NCI-H2081 treated with DMSO at 0.1 percent for 48 hours (cell line): Measurements from ENCODE around the gene MCOLN1.

Source experiments
- DNase-seq: peaks from one replicate; lab custom pipeline; 2025; lab: John Stamatoyannopoulos, UW

Gene MCOLN1

DNA sequence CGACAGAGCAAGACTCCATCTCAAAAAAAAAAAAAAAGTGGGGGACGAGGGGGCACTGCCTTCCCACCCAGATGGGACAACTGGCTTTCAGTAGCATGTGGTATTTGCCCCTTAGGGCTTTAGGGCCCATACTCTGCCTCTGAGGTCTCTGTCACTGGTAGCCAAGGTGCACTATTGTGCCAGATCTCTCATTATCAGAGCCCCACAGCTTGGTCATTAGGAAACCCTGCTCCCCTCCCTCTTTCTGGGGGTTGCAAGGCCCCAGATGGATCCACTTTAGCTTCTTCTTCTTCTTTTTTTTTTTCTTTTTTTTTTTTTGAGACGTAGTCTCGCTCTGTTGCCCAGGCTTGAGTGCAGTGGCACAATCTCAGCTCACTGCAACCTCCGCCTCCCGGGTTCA is 17.7 kb upstream of the MCOLN1 start:
- no peak for DNase-seq

GRCh38 chr19:7505288-7505681 is 17.1 kb upstream of the MCOLN1 start:
- DNase-seq, result no peak

GRCh38 chr19:7505682-7506384 is 16.6 kb upstream of the MCOLN1 start:
- no peak for DNase-seq

DNA sequence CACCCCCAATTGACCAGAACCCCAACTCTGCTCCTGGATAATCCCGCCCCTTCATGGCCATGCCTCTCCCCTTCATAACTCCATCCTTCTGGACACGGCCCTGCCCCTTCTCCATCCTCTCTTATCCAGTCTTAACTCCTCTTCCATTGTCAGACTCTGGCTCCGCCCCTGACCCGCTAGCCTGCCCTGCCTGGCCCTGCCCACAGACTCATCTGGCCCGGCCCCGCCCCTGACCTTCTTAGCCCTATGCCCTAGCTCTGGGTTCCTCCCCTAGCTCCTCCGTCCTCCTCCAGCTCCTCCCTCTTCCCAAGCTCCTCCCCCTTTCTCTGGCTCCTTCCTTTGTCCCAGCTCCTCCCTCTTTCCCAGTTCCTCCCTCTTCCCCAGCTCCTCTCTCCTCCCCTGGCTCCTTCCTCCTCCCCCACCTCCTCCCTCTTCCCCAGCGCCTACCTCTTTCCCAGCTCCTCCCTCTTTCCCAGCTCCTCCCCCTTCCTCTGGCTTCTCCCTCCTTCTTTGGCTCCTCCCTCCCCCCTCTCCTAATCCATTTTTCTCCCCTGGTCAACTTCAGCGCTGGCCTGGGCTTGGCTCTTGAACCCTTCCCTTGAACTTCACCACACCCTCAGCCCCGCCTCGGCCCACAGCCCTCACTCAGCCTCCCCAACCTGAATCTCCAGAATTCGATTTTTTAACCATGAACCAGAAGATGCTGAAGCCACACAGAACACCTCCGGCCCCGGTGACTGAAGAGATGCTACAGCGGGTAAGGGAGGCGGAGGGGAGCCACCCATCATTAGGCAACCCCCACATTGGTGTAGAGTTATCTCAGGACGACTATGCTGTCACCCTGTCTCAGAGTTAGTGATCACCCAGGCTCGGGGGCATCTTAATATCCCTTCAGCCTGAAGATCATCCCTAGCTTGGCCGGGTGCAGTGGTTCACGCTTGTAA is 15.8 kb upstream of the MCOLN1 start:
- no peak for DNase-seq

- no peak for DNase-seq
These were observed 14.5 kb upstream of the MCOLN1 start for GRCh38 chr19:7507884-7508283.

DNA sequence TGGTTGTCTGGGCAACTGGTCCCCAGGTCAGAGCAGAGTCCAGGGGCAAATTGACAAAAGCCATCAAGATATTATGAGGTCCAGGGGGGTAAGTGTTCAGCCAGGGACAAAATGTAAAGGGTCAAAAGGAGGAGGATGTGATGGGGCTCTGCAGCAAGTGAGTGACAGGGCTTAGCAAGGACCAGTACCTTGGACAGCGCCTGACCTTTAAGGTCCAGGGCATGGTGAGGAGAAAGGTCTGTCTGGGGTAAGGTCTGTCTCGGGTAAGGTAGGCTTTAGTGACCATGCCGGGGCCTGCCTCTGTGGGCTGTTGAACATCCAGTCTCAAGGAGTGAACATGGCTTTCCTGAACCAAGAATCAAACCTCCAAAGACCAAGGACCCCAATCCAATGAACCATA is 12.8 kb upstream of the MCOLN1 start:
- DNase-seq, result no peak

DNA sequence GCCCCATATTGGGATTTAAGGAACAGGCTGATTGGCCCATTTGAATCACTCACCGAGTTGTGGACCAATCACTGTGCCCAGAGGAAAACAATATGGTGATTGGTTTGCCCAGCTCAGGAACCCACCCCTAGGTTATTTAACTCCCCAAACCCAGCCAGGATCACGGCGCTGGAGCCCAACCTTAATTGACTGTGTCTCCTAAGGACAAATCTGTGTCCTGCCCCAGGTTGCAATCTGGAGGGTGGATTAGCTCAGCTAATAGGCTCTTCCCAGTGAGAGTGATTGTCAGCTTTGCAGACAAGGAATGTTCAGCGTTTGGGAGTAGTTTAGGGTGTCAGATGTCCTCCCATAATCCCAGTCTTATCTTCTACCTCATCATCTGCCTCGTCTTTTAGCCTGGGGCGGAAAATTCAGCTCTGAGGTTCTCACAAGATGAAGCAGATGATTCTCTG is 10.0 kb upstream of the MCOLN1 start:
- no peak for DNase-seq

DNA sequence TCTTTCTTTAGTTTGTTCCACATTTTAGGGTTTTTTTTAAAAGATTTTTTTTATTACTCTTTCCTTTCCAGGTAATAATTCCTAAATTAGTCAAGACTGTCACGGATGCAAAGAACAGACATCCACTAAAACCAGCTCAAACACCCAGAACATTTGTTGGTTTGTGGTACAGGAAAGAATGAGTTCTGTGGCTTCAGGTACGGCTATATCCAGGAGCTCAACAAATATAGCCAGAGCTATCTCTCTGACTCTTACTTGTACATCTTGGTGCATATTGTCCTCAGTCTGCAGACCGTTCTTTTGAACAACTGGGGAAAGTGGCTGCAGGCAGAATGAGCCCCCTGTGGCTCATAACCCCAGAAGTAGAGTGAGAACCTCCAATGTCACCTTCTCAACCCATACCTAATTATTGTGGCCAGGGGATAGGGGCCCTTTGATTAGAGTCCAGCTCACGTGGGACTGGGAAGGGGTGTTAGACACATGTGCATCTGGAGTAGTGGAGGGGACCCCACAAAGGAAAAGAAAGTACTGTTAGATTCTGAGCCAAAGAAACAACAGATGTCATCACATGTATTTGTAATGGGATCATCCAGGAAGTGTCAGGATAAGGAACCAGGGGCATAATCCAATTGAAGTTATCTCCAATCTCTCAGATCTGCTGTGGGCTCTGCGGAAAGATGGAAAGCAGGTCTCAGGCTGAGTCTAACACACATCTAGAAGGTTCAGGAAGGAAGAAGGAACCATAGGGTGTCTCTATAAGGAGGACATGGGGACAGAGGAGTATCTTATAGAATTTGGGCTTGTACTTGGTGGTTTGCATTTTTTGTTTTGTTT is 8.4 kb upstream of the MCOLN1 start:
- no peak for DNase-seq

DNA sequence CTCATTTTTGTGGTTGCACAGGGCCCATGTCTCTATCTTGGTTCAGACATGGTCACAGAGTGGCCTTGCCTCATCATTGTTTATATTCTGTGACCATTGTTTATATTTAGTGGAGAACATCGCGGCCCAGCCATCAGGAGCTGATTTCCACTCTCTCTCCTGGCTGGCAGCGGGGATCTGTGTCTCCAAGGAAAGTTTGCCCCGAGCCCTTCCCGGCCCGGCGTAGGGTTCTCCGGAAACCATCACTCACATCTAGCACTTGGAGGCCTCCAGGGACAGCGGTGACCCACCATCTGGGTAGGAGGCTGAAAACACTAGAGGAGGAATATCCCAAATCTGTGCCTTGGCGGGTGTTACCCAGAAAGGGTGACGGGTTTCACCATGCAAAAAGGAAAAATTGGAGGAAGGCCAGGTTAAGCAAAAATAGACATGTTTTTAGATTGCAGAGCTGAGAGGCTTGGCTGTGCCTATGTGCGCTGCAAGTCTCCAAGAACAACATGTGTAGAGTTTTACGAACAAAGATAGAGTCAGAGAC is 7.2 kb upstream of the MCOLN1 start:
- no peak for DNase-seq

GRCh38 chr19:7515645-7516151 is 6.7 kb upstream of the MCOLN1 start, which contains the start of gene ZNF358:
Gene ZNF358 (plus strand): TSS chr19:7516103. CDS start chr19:7519243, 3,140 bp downstream.
- no peak for DNase-seq

GRCh38 chr19:7516333-7516732 is 6.1 kb upstream of the MCOLN1 start:
- DNase-seq, result no peak

DNA sequence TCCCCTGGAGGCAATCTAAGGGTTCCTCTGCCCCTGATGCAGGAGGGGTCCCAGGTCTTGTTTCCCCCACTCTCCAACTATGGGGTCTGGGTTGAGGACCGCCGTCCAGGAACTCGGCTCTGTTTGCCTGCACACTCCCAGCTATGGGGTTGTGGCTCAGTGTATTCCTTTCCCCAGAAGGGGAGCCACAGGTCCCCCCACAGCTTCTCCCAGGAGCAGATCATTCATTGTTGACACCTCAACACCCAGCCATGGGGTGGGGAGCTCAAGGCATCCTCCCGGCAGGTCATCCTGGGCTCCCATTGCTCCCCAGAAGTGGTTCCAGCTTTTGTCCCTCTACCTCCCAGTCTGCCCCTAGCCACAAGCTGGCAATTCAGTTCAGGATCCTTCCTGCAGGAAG is 5.5 kb upstream of the MCOLN1 start:
- no peak for DNase-seq

GRCh38 chr19:7519361-7520130 is 2.9 kb upstream of the MCOLN1 start:
- DNase-seq, result no peak

GRCh38 chr19:7520131-7521051 is 2.0 kb upstream of the MCOLN1 start:
- DNase-seq, result no peak

DNA sequence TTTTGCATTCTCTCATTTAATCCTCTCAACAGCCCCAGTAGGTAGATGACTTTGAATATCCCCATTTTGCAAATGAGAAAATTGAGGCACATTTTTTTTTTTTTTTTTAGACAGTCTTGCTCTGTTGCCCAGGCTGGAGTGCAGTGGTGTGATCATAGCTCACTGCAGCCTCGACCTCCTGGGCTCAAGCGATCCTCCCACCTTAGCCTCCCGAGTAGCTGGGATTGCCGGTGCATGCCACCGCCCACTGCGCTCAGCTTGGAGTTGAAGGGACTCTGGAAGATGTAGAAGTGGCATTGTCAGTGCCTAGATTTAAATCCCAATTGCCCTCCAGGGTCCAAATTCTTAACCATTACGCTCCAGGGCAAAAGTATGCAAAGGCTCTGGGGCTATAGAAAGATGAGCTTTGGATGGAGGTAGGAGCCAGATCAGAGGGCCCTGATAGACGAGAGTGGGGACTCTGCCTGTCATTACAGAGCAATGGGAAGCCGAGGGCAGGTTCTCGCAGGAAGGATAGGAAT is 813 bp upstream of the MCOLN1 start:
- DNase-seq, result no peak

DNA sequence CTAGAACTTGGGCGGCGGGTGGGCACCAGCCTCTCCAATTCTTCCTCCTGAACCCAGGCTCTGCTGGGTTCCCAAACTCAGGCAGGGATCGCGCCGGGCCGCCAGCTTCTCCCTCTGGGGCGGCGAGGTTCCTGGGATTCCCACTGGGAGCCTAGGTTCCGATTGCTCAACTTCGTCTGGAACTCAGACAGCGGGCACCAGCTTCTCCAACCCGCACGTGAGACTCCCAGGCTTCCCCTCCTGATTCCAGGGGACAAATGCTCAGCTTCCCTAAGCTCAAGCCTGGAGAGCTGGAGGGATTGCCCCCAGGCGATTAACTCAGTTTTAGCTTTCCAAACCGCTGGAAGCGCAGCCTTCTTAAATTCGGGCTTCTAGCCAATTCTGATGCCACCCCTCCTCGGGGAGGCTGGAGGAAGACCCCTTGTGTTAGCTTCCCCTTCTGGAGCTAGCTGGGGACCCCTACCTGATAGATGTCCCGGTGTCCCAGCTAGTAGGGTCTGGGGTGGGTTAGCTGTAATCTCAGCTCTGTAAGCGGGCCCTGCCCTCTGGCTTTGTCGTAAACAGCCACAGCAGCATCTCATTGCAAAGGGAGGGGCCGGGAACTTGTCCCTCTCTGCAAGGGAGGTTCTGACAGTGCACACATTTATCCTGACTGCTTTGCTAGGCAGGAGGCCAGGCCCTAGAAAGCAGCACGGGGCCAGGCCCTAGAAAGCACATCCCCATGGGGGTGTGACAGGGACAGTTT is 671 bp downstream of the MCOLN1 start:
- DNase-seq, result no peak

GRCh38 chr19:7524523-7524922 is 2.1 kb downstream of the MCOLN1 start:
- DNase-seq, result no peak

DNA sequence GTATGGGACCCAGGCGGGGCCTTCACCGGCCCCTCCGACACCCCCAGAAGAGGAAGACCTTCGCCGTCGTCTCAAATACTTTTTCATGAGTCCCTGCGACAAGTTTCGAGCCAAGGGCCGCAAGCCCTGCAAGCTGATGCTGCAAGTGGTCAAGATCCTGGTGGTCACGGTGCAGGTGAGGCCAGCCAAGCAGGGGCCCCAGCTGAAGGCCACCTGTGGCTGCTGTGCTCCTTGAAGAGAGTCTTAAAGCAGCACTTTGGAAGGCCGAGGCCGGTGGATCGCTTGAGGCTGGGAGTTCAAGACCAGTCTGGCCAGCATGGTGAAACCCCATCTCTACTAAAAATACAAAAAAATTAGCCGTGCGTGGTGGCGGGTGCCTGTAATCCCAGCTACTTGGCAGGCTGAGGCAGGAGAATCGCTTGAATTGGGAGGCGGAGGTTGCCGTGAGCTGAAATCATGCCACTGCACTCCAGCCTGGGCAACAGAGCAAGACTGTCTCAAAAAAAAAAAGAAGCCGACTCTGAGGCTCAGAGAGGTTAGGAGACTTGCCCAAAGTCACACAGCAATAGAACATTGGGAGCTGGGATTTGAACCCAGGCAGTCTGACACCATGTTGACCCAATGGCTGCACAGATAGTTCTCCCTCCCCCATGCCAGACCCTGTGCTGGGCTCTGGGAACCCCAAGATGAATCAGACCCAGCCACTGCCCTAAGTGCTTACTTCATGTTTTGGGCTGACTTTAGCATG is 2.7 kb downstream of the MCOLN1 start:
- no peak for DNase-seq
